Activated naive CD4-positive, alpha-beta T cell treated with anti-CD3 and anti-CD28 coated beads for 36 hours (primary cell): ENCODE data around the gene SF1. TPM values are rescaled to one million over a fixed set of nuclear protein-coding genes. Genes with fewer than 3 reads are reported as not detected.

ENCODE experiments used
- CTCF ChIA-PET: fragments of 350-600 bp; sonication (Branson Sonifier 250); formaldehyde crosslinking; loops from one replicate; lab custom pipeline; 2021; ENCODE audit warnings: antibody characterized with exemption; lab: Charles Lee
- DNase-seq: peaks from one replicate; pipeline ENCODE4 v3.0.0-alpha.2; 2020
- H3K27ac Mint-ChIP-seq: one replicate; pipeline ENCODE4 v1.8.0; 2021; ENCODE audit warnings: mild to moderate bottlenecking, mixed read lengths
- H3K27me3 Mint-ChIP-seq: one replicate; pipeline ENCODE4 v1.8.0; 2021; ENCODE audit warnings: low read depth, mixed read lengths
- H3K36me3 Mint-ChIP-seq: one replicate; pipeline ENCODE4 v1.8.0; 2021; ENCODE audit warnings: low read depth, mixed read lengths
- H3K4me1 Mint-ChIP-seq: one replicate; pipeline ENCODE4 v1.8.0; 2021; ENCODE audit warnings: low read depth, mixed read lengths
- H3K4me3 Mint-ChIP-seq: one replicate; pipeline ENCODE4 v1.8.0; 2021; ENCODE audit warnings: mild to moderate bottlenecking, moderate library complexity, mixed read lengths
- H3K9me3 Mint-ChIP-seq: one replicate; pipeline ENCODE4 v1.8.0; 2021; ENCODE audit warnings: mixed read lengths
- intact Hi-C: fragments of 100-400 bp; cut with micrococcal nuclease; formaldehyde crosslinking; loops from one replicate; pipeline ENCODE4 v1.15.1; 2023
- total RNA-seq, 2 experiments: library from RNA; stranded (reverse); gene quantifications; one replicate each; pipeline ENCODE4 v1.2.3, GENCODE V29; 2021

Gene SF1
- total RNA-seq, 2 experiments from 2014 or later = 303 to 320 TPM

DNA sequence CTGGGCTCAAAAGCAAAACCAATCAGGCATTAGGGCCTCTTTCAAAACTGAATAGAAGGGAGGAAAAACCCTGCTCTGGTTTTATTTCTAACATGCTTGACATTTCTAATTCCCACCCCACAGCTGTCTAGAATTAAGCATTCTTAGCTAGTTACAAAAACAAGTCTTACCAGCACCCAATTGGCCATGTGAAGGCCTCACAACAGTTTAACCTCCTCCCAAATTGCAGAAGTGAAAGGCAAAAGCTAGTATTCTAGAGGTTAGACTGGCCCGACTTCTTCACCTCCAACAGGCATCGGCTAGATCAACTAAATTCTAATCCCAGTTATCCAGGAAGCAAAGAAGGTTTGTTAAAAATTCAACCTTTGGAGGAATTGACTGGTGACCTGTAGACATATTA is 6.5 kb downstream of the SF1 start:
- Mint-ChIP-seq H3K36me3 (peaks cover 90% of the 10 kb centered on the region), H3K9me3 (no peaks in the 10 kb centered on the region), H3K27ac (peak overlapping the region; percentile 95), H3K4me3 (peak overlapping the region; percentile 43), H3K27me3 (no peaks in the 10 kb centered on the region), H3K4me1 (peaks cover 98% of the 10 kb centered on the region)
- intact Hi-C loops = loop anchor here (1.0 kb wide), 1 partner anchor 8 kb away; no protein-coding TSS in a partner anchor
- DNase-seq = no peak
- CTCF ChIA-PET = interaction anchor here (0.8 to 1.2 kb wide), 5 partner anchors 9 to 83 kb away, joined by 3 to 7 read pairs (median 4); partner anchors contain the start of genes PYGM and RASGRP2

DNA sequence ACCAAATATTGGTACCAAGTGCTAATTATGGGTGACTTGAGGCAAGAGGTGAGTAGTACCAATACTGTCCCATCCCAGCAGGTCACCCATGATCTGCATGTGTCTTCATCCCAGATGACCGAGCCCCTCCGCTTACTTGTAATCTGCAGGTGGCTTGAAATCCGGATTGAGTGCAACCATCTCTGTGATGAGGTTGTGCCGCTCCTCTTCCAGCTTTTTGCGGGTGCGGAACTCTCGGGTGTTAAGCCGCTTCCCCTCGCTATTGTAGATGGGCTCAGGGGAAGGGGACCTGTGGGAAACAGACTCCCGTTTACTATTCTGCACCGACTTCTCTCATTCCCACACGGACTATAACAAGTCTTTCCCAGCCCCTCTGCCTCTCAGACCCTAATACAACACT is 8.2 kb downstream of the SF1 start:
- intact Hi-C loops = no loop called here
- DNase-seq = no peak

DNA sequence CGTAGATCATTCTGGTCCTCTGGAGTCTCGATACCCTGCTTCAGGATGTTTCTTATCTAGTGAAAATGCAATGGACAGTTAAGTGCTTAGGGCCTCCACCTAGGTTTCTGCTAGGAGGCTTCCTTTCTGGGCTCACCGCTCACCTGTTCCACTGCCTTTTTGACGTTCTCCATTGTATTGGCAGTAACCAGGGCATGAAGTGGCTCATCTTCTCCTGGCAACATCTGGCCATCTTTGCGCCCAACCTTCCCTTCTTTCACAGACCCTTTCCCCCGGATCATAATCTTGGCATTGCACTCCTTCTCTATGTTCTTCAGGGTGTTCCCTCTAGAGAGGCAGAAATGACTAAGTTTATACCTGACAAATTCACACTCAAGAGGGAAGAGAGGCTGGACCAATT is 9.1 kb downstream of the SF1 start:
- Mint-ChIP-seq H3K36me3 (peaks cover 84% of the 10 kb centered on the region), H3K9me3 (no peaks in the 10 kb centered on the region), H3K4me3 (no peak overlapping the region), H3K4me1 (peaks cover 94% of the 10 kb centered on the region), H3K27me3 (no peaks in the 10 kb centered on the region), H3K27ac (peak overlapping the region; percentile 89)
- CTCF ChIA-PET = interaction anchor here (2.3 kb wide), 1 partner anchor 10 kb away, joined by 6 read pairs; the partner anchor contains the start of gene PYGM
- DNase-seq = no peak
- intact Hi-C loops = no loop called here

More for the DNA sequence above, 8.2 kb downstream of the SF1 start:
- Mint-ChIP-seq H3K4me1 (peaks cover 94% of the 10 kb centered on the region), H3K36me3 (peaks cover 84% of the 10 kb centered on the region), H3K27ac (peak overlapping the region; percentile 95), H3K9me3 (no peaks in the 10 kb centered on the region), H3K27me3 (no peaks in the 10 kb centered on the region), H3K4me3 (no peak overlapping the region)
- CTCF ChIA-PET = interaction anchor here (0.5 to 2.3 kb wide), 2 partner anchors 10 to 471 kb away, joined by 3 to 6 read pairs; partner anchors contain the start of gene PYGM

GRCh38 chr11:64768300-64768694 is 10.0 kb downstream of the SF1 start:
- DNase-seq = no peak
- no peaks in the 10 kb centered on the region for H3K27me3 Mint-ChIP-seq
- peaks cover 84% of the 10 kb centered on the region for H3K36me3 Mint-ChIP-seq
- no peak overlapping the region for H3K4me3 Mint-ChIP-seq
- peak overlapping the region; percentile 89 for H3K27ac Mint-ChIP-seq
- peaks cover 96% of the 10 kb centered on the region for H3K4me1 Mint-ChIP-seq
- H3K9me3 Mint-ChIP-seq = no peaks in the 10 kb centered on the region
- intact Hi-C loops = no loop called here
- CTCF ChIA-PET = interaction anchor here (0.7 to 2.3 kb wide), 6 partner anchors 8 to 84 kb away, joined by 3 to 8 read pairs (median 4); partner anchors contain the start of gene PYGM

DNA sequence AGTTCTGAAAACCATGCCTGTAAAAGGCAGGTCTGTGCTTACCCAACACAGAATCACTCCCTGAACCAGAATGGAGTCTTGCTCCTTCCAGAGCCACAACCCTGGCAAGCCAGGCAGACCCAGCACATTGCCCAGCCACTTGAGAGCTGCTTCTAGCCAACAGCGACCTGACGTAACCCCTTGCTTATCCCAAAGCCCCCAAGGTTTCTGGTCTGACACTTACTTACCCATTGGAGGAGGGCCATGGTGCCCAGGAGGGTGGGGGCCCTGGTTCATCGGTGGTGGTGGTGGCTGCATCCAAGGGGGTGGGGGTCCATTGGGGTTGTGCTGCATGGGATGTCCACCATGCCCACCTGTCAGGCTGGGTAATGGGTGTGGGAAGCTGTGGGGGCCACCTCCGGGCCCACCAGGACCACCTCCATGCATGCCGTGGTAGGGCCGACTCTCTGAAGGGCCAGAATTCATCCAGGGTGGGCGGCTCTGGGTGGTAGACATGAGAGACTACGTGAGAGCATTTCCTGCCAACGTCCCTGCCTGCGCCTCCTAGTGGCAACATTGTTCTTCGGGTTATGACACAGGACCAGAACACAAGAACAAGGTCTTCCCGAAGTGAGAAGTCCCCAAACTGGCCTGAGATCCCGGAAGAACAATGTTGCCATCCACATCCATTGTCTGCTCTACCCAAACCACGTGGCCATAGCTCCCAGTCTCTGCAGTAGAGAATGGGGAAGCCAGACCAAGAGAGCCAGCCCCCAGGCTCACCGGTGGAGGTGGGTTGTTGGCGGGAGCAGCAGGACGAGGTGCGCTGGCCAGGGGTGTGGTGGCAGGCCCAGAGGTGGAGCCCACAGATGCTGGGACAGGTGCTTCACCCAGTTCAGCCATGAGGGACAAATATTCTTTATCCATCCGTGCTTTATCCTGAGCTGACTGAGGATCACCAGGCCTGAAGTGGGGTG is 10.7 kb downstream of the SF1 start:
- CTCF ChIA-PET = interaction anchor here (0.7 to 2.3 kb wide), 6 partner anchors 8 to 83 kb away, joined by 3 to 8 read pairs (median 4); partner anchors contain the start of gene PYGM
- Mint-ChIP-seq H3K27me3 (no peaks in the 10 kb centered on the region), H3K4me1 (peaks cover 96% of the 10 kb centered on the region), H3K4me3 (peak overlapping the region; percentile 19), H3K9me3 (no peaks in the 10 kb centered on the region), H3K27ac (peak overlapping the region; percentile 89), H3K36me3 (peaks cover 84% of the 10 kb centered on the region)
- intact Hi-C loops = no loop called here
- DNase-seq = peak; percentile 90

DNA sequence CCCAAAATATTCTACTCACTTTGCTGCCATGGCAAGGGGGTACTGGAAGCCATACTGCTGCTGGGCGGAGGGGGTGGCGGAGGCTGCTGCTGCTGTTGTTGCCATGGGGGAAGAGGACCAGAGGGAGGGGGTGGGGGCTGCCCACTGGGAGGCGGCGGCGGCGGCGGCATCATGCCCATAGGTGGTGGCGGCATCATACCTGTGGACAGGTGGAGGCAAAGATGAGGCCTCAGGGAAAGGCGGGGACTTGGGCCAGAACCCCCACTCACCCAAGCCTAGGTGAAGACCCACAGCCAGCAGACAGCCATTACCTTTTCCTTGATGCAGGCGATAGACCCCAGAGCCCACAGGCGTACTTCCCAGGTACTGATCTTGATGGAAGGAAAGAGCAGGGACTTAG is 11.5 kb downstream of the SF1 start:
- Mint-ChIP-seq H3K27ac (no peak overlapping the region), H3K9me3 (no peaks in the 10 kb centered on the region), H3K36me3 (peaks cover 82% of the 10 kb centered on the region), H3K4me3 (no peak overlapping the region), H3K4me1 (peaks cover 95% of the 10 kb centered on the region), H3K27me3 (no peaks in the 10 kb centered on the region)
- intact Hi-C loops = no loop called here
- CTCF ChIA-PET = interaction anchor here (0.6 to 2.6 kb wide), 4 partner anchors 9 to 78 kb away, joined by 4 to 8 read pairs (median 5); partner anchors contain the start of gene RASGRP2
- DNase-seq = no peak

GRCh38 chr11:64765851-64766665 is 12.3 kb downstream of the SF1 start:
- Mint-ChIP-seq H3K4me1 (peaks cover 94% of the 10 kb centered on the region), H3K27me3 (no peaks in the 10 kb centered on the region), H3K9me3 (no peaks in the 10 kb centered on the region), H3K27ac (peak overlapping the region; percentile 71), H3K4me3 (no peak overlapping the region), H3K36me3 (peaks cover 74% of the 10 kb centered on the region)
- intact Hi-C loops = loop anchor here (2.0 kb wide), 1 partner anchor 13 kb away; the partner anchor contains the start of gene SF1
- no peak for DNase-seq
- CTCF ChIA-PET = interaction anchor here (0.6 to 2.6 kb wide), 3 partner anchors 10 to 77 kb away, joined by 4 to 6 read pairs (median 4); partner anchors contain the start of gene RASGRP2

GRCh38 chr11:64765291-64765850 is 13.0 kb downstream of the SF1 start:
- CTCF ChIA-PET = interaction anchor here (1.1 to 2.6 kb wide), 4 partner anchors 10 to 77 kb away, joined by 3 to 6 read pairs (median 4); no protein-coding TSS in a partner anchor
- no peaks in the 10 kb centered on the region for H3K27me3 Mint-ChIP-seq
- H3K27ac Mint-ChIP-seq = peak overlapping the region; percentile 83
- H3K9me3 Mint-ChIP-seq = no peaks in the 10 kb centered on the region
- H3K4me1 Mint-ChIP-seq = peaks cover 92% of the 10 kb centered on the region
- intact Hi-C loops = loop anchor here (2.0 kb wide), 1 partner anchor 13 kb away; the partner anchor contains the start of gene SF1
- no peak overlapping the region for H3K4me3 Mint-ChIP-seq
- peaks cover 68% of the 10 kb centered on the region for H3K36me3 Mint-ChIP-seq
- DNase-seq = no peak

DNA sequence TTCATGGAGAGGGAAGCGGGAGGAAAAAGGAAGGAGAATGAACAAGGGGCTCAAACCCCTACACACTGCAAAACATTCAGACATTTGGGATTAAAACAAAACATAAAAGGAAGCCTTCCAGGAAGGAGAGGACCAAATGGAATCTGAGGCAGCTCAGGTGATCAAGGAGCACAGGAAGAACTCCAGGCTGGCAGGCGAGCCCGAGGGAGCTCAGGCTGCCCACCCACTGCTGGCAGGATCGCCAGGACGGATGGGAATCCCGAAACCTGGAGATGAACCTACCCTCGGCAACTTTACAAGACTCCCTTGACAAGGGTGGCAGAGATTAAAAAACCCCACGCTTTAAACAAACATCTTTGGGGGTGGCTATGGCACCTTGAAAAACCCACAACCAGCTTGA is 13.6 kb downstream of the SF1 start:
- intact Hi-C loops = loop anchor here (1.0 to 2.0 kb wide), 3 partner anchors 8 to 21 kb away; partner anchors contain the start of gene SF1
- H3K27me3 Mint-ChIP-seq = no peaks in the 10 kb centered on the region
- H3K9me3 Mint-ChIP-seq = no peaks in the 10 kb centered on the region
- DNase-seq = no peak
- H3K27ac Mint-ChIP-seq = peak overlapping the region; percentile 83
- H3K4me1 Mint-ChIP-seq = peaks cover 89% of the 10 kb centered on the region
- CTCF ChIA-PET = interaction anchor here (1.1 to 2.6 kb wide), 4 partner anchors 11 to 22 kb away, joined by 3 to 6 read pairs (median 4); no protein-coding TSS in a partner anchor
- H3K4me3 Mint-ChIP-seq = no peak overlapping the region
- H3K36me3 Mint-ChIP-seq = peaks cover 64% of the 10 kb centered on the region

GRCh38 chr11:64764040-64764611 is 14.2 kb downstream of the SF1 start:
- intact Hi-C loops = loop anchor here (1.0 to 2.0 kb wide), 3 partner anchors 8 to 21 kb away; partner anchors contain the start of gene SF1
- Mint-ChIP-seq H3K36me3 (peaks cover 58% of the 10 kb centered on the region), H3K9me3 (no peaks in the 10 kb centered on the region), H3K27me3 (no peaks in the 10 kb centered on the region), H3K4me1 (peaks cover 88% of the 10 kb centered on the region), H3K27ac (peak overlapping the region; percentile 83), H3K4me3 (no peak overlapping the region)
- DNase-seq = peak; percentile 52
- CTCF ChIA-PET = interaction anchor here (1.1 to 2.6 kb wide), 5 partner anchors 8 to 23 kb away, joined by 3 to 7 read pairs (median 5); no protein-coding TSS in a partner anchor
